GM21717 (cell line): Measurements from ENCODE around the gene KRTAP5-6.
"Not testable (repeated sequence)": the region's sequence is repeated elsewhere in the genome, so short reads cannot be mapped to it uniquely, and the experiment has no call there.

ENCODE experiments used
- ATAC-seq: cut with Tn5 transposase; IDR thresholded peaks from one replicate; pipeline ENCODE4 v1.9.1; 2021; ENCODE audit warnings: mild to moderate bottlenecking, moderate library complexity; ENCODE audit not compliant: unreplicated experiment

KRTAP5-6 gene

GRCh38 chr11:1683216-1683615 lies 13.8 kb upstream of the KRTAP5-6 start:
- not testable (repeated sequence) for ATAC-seq

GRCh38 chr11:1683904-1684572 lies 13.0 kb upstream of the KRTAP5-6 start:
- ATAC-seq: not testable (repeated sequence)

- ATAC-seq: not testable (repeated sequence)
Measured at GRCh38 chr11:1684886-1685874, 11.8 kb upstream of the KRTAP5-6 start.

- ATAC-seq: not testable (repeated sequence)
Measured at GRCh38 chr11:1686220-1686619, 10.8 kb upstream of the KRTAP5-6 start.

- ATAC-seq: not testable (repeated sequence)
Measured at GRCh38 chr11:1688336-1688947, 8.6 kb upstream of the KRTAP5-6 start.

- ATAC-seq: not testable (repeated sequence)
Measured at GRCh38 chr11:1689250-1690166, 7.5 kb upstream of the KRTAP5-6 start.

- no peak for ATAC-seq
Measured at GRCh38 chr11:1690167-1691025, 6.6 kb upstream of the KRTAP5-6 start.

- no peak for ATAC-seq
Measured at GRCh38 chr11:1691026-1691877, 5.7 kb upstream of the KRTAP5-6 start.

GRCh38 chr11:1691878-1692707 lies 4.9 kb upstream of the KRTAP5-6 start:
- ATAC-seq: no peak

GRCh38 chr11:1692708-1693326 lies 4.2 kb upstream of the KRTAP5-6 start:
- no peak for ATAC-seq

- ATAC-seq: no peak
Measured at GRCh38 chr11:1693327-1694063, 3.5 kb upstream of the KRTAP5-6 start.

- ATAC-seq: peak; percentile 53
Measured at GRCh38 chr11:1694064-1694845, 2.7 kb upstream of the KRTAP5-6 start.

GRCh38 chr11:1694846-1695547 lies 2.0 kb upstream of the KRTAP5-6 start:
- ATAC-seq: no peak

- no peak for ATAC-seq
Measured at GRCh38 chr11:1695548-1696108, 1.4 kb upstream of the KRTAP5-6 start.

GRCh38 chr11:1699771-1700170 lies 2.8 kb downstream of the KRTAP5-6 start:
- ATAC-seq: no peak
